GM19395 (cell line): Measurements from ENCODE around the gene FAM234B.

Source experiments
- ATAC-seq: cut with Tn5 transposase; IDR thresholded peaks from one replicate; pipeline ENCODE4 v1.9.1; 2021; ENCODE audit warnings: mild to moderate bottlenecking, moderate library complexity; ENCODE audit not compliant: unreplicated experiment

Gene FAM234B

GRCh38 chr12:13114251-13115052 lies 70.3 kb downstream of the FAM234B start:
- ATAC-seq = no peak

- no peak for ATAC-seq
Measured at GRCh38 chr12:13116259-13116658, 72.1 kb downstream of the FAM234B start.

GRCh38 chr12:13117029-13117428 lies 72.8 kb downstream of the FAM234B start:
- ATAC-seq = no peak

GRCh38 chr12:13119826-13120225 lies 75.6 kb downstream of the FAM234B start:
- ATAC-seq = no peak

GRCh38 chr12:13120413-13120812 lies 76.2 kb downstream of the FAM234B start:
- ATAC-seq = no peak

GRCh38 chr12:13121568-13121967 lies 77.4 kb downstream of the FAM234B start:
- no peak for ATAC-seq

GRCh38 chr12:13124656-13125505 lies 80.7 kb downstream of the FAM234B start:
- no peak for ATAC-seq

- ATAC-seq = no peak
Measured at GRCh38 chr12:13125996-13126395, 81.8 kb downstream of the FAM234B start.

- no peak for ATAC-seq
Measured at GRCh38 chr12:13126494-13126893, 82.3 kb downstream of the FAM234B start.

GRCh38 chr12:13127444-13127843 lies 83.3 kb downstream of the FAM234B start:
- no peak for ATAC-seq

GRCh38 chr12:13128291-13128965 lies 84.2 kb downstream of the FAM234B start:
- no peak for ATAC-seq

- ATAC-seq = no peak
Measured at GRCh38 chr12:13130981-13131380, 86.8 kb downstream of the FAM234B start.
